C1 segment of cervical spinal cord (tissue), 14 donors: ENCODE measurements around the gene THRA.

Experiments
- DNase-seq, 14 donors: peaks; one replicate each; lab custom pipeline; 2025; lab: John Stamatoyannopoulos, UW

Gene THRA

GRCh38 chr17:40098846-40099618 is 36.3 kb downstream of the THRA start:
- peak in 13 of 14 donors; percentile 70 to 99 (median 94) for DNase-seq

DNA sequence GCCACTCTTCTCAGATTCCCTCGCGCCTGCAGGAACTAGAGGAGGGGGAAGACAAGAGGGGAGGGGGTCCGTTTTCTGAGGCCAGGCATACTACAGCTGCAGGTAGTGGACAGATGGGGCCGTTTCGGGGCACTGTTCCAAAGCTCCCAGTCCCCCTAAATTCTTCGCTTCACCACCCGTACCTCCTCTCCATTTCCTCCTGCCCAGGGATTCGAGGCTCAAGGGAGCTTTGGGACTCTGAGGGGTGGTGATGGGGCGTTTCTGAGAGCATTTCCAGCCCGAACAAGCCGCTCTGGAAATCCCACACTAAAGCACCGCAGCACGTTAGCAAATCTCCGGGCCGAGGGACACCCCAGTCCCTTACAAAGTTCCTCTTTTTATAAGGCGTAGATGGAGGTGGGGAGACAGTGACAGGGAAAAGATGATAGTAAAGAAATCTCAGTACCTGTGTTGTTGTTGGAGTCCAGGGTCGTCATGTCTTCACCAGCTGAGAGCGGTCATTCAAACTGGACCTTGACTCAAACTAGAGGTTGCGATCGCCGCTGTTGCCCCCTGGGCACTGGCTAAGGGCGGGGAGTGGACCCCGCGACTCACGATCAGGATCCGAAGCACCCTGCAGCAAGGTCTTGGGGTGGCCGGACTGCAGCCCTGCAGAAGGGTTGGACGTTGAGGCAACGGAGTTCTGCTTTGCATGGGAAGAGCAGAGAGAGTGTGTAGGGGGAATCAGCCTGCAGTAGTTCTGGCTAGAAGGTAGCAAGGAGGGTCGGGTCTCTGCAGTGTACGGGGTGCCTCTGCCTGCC is 37.1 kb downstream of the THRA start:
- DNase-seq = peak in 1 of 14 donors; percentile 56

DNA sequence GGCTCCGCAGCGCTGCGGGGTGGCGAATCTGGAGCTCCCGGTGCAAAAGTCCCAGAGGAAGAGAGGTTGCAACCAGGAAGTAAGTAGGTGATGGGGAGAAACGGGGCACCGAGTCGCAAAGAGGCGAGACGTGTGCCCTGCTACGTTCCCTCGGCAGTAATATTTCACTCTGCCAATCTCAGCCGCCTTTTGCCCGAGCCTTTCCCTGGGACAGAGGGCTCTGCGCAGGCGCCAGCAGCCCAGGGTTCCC is 37.6 kb downstream of the THRA start, which contains the start of gene NR1D1:
Gene NR1D1 (minus strand): TSS at position 171 of the 250 bp plus-strand sequence. CDS start 495 bp downstream, outside the sequence.
- no peak for DNase-seq

DNA sequence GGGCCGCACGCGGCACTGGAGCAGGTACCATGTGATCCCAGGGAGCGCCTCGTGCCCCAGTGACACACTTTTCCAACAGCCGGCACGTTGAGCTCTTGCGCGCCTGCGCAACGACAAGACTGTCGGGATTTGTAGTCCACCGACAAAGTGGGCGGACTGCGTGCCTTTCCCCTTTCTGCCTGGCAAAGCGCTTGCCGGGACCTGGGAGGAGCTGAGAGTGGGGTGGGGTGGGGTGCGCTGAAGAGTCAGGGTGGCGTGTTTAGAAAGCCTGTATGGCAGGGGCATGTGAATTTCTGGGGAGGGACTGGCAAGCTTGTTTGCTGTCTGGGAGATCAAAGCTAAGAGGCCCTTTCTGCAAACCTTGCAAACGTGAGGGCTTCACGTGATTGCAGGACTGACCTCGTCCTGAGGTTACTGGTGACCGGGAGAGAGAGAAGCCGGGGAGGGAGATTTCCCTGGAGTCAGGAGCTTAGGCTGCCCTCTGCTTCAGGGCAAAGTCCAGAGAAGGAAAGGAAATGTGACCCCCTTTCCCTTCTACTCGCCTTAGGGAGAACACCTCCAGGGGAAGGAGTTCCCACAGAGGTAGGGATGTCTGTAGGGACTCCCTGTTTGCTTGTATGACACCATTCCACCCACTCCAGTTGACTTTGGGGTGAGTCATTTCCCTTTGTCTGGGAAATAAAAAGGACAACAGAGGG is 38.1 kb downstream of the THRA start:
- peak; percentile 83 to 99 (median 95) for DNase-seq

GRCh38 chr17:40101367-40102210 is 38.8 kb downstream of the THRA start:
- DNase-seq = no peak

GRCh38 chr17:40103071-40103661 is 40.4 kb downstream of the THRA start:
- DNase-seq = no peak

DNA sequence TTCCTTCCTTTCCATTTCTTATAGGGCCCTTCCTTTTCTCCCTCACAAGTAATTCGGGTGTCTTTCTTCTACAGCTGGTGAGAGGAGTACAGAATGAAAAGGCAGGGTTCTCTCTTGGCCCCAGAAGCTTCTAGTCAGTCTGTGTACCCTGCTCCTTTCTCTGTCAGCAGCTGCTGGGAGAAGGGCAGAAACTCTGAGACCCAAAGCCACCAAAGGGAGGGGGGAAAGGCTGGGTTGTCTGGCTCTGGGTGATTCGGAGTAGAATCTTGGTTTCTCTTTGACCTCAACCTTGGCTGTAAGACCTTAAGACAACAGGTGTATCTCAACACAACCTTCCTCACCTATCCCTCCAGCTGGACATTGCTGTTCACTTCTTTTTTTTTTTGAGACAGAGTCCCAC is 40.9 kb downstream of the THRA start:
- no peak for DNase-seq

DNA sequence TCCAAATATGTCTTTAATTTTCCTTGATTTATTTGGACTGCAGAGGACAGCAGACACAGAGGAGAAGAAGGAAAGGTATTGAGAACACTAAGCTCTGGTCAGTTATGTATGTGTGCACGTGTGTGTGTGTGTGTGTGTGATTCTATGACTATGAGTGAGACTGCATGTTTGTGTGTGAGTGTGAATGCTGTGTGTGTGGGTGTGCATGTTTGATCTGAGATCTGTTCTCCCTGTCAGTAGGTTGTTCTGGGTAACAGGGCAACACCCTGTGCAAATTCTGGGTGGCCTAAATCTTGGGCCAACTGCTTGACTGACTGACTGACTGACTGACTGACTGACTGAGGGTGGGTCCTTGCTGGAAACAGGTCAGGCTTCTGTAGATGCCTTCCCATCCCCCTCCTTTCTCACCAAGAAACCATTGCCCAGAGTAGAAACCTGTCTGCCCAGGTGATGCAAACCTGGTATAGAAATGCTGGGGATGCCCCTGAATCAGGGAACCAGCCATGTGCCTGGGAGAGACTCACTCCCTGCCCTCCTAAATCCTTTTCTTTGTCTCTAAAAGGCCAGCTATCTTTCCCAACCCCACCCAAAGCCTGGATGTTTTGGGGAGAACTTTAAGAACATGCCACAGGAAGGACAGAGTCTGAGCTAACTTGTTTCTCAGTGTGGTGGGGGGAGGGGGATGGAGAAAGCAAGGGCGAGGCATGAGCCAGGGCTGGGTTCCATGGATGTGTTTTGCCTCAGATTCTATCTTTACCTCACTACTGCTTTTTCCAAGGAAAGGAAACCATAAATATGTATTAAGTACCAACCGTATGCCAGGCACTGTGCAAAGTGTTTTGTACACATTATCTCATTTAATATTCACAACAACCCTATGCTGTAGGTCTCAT is 42.1 kb downstream of the THRA start:
- no peak for DNase-seq

GRCh38 chr17:40105861-40106759 is 43.3 kb downstream of the THRA start:
- no peak for DNase-seq

- peak in 3 of 14 donors; percentile 25 to 45 (median 44) for DNase-seq
Observed at GRCh38 chr17:40106760-40107521, 44.2 kb downstream of the THRA start.

- DNase-seq = peak in 1 of 14 donors; percentile 68
Observed at GRCh38 chr17:40107522-40108174, 44.9 kb downstream of the THRA start.

DNA sequence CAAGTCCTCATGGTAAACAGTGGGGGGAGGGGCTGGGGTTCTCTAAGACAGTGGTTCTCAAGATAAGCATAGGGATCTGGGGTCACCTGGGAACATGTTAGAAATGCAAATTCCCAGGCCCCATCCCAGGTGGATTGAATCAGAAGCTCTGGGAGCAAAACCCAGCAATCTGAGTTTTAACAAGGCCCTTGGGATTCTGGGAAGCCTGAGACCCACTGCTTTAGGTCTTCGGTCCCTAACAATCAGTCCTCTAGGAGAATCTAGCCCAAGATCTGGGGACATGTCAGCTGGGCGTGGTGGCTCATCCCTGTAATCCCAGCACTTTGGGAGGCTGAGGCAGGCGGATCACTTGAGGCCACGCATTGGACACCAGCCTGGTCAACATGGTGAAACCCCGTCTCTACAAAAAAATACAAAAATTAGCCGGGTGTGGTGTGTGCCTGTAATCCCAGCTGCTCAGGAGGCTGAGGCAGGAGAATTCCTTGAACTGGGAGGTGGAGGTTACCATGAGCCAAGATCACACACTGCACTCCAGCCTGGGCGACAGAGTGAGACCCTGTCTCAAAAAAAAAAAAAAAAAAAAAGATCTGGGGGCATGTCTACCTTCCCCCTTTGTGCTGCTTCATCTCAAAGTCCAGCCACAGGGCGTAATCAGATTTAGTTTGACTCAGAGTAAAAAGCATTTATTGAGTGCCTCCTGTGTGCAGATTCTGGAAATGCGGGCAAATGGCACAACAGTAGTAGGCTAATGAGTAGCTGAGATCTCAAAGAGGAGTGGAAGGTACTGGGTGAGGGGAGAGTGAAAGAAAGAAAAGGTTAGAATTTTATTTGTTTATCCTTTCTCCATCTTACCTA is 46.4 kb downstream of the THRA start:
- no peak for DNase-seq

GRCh38 chr17:40110026-40110845 is 47.5 kb downstream of the THRA start:
- DNase-seq = no peak

DNA sequence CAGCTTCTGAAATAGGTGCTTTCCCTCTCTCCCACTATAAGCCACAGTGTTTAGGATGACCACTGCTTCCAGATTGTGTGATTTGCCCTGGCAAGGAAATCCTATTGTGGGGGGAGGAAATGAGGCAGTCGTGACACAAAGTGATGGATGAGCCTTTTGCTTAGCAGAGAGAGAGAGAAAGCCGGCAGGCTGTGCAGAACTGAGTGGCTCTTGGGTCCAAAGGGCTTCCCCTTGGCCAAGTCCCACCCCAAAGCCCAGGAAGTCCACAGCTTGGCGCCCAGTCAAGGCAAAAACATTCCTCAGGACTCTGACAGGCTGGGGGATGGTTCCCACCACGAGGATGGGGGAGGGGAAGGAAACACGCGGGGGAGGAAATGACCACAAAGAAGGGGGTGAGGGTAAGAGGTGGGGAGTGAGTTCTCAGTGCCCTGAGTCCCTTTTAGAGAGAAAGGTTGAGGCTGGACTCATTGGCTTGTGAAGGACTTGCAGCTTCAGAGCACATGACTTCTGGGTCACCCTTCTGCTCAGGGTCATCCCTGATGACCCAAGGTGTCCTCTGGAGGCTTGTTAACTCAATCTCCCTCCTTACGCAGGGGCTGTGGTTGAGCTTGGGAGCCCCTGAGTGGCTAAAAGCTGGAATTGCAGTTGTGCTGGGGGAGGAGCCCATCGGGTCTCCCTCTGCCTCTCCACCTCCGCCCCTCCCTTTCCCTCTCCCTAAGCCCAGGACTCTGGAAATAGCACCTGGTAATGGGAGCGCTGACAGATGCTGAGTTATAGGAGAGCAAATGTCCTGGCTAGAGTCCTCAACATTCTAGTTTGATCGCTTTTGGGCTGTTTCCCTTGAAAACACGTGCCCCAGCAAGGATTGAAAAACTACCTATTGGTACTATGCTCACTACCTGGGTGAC is 48.7 kb downstream of the THRA start:
- peak in 11 of 14 donors; percentile 59 to 94 (median 81) for DNase-seq
